A673 (cell line): ENCODE data around the gene IFRD2.

Source experiments
- EZH2 ChIP-seq: fragments of 200-600 bp; sonication (generic); IDR thresholded peaks from 2 replicates; pipeline ENCODE4 v1.6.1; 2017; ENCODE audit warnings: borderline replicate concordance, low read depth, mild to moderate bottlenecking, mixed read lengths, antibody characterized with exemption, low read length; ENCODE audit not compliant: poor library complexity, severe bottlenecking
- TF ChIP-seq, protein P1 (sequence below): fragments of 300-800, 200-600 bp; sonication (generic); conservative IDR thresholded peaks from 2 replicates; pipeline ENCODE4 v1.5.1; 2017; ENCODE audit warnings: low read depth, mild to moderate bottlenecking, antibody characterized with exemption, low read length, moderate library complexity, mixed read lengths

DNA sequence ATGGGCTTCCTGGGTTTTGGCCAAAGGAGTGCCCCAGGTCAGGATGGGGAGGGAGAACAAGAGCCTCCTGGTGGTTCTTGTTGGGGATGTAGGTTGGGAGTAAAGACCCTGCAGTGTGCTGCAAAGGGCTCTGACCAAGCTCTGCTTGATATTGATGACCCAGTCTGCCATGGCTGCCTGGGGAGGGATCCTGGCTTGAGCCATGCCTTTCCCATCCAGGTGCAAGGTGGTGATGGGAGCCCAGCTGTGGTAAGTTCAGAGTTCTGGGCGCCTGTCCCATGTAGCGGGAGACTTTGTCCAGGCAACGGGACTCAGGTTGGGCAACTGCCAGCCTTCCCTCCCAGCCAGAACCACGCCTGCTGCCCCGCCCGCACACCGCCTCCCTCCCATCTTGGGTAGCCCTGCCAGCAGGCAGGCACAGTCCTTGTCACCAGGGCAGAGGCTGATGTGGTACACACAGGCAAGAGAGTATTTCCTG, 53.6 kb downstream of the IFRD2 start:
- TF ChIP-seq, protein P1, sequence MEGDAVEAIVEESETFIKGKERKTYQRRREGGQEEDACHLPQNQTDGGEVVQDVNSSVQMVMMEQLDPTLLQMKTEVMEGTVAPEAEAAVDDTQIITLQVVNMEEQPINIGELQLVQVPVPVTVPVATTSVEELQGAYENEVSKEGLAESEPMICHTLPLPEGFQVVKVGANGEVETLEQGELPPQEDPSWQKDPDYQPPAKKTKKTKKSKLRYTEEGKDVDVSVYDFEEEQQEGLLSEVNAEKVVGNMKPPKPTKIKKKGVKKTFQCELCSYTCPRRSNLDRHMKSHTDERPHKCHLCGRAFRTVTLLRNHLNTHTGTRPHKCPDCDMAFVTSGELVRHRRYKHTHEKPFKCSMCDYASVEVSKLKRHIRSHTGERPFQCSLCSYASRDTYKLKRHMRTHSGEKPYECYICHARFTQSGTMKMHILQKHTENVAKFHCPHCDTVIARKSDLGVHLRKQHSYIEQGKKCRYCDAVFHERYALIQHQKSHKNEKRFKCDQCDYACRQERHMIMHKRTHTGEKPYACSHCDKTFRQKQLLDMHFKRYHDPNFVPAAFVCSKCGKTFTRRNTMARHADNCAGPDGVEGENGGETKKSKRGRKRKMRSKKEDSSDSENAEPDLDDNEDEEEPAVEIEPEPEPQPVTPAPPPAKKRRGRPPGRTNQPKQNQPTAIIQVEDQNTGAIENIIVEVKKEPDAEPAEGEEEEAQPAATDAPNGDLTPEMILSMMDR: no peak
- no peak for TF ChIP-seq EZH2
